A673 (cell line): ENCODE measurements around the gene CBX7.

Source experiments
- CTCF ChIP-seq: fragments of 300-800, 200-600 bp; sonication (generic); conservative IDR thresholded peaks from 2 replicates; pipeline ENCODE4 v1.5.1; 2017; ENCODE audit warnings: low read depth, mild to moderate bottlenecking, antibody characterized with exemption, low read length, moderate library complexity, mixed read lengths
- EZH2 ChIP-seq: fragments of 200-600 bp; sonication (generic); IDR thresholded peaks from 2 replicates; pipeline ENCODE4 v1.6.1; 2017; ENCODE audit warnings: borderline replicate concordance, low read depth, mild to moderate bottlenecking, mixed read lengths, antibody characterized with exemption, low read length; ENCODE audit not compliant: poor library complexity, severe bottlenecking

- TF ChIP-seq CTCF (no peak), EZH2 (no peak)
Measured at GRCh38 chr22:39090426-39091064, 61.9 kb downstream of the CBX7 start.
